Progenitor cell of endocrine pancreas (in vitro differentiated cells): ENCODE data around the gene ASPRV1. TPM values are rescaled to one million over a fixed set of nuclear protein-coding genes. Genes with fewer than 3 reads are reported as not detected.

Experiments
- total RNA-seq: library from RNA; stranded (reverse); gene quantifications from 2 replicates; pipeline ENCODE4 v1.2.1, GENCODE V29; 2021

ASPRV1 gene
- total RNA-seq, 1 donor from 2014 or later = 1.1 TPM

Other genes starting within 250 kb of the ASPRV1 start
- 250 and 262 TPM in 2 replicates for gene ANXA4, start 219.5 kb downstream of the ASPRV1 start, total RNA-seq
- gene GMCL1, start 132.0 kb downstream of the ASPRV1 start, total RNA-seq = 33.1 and 39.2 TPM in 2 replicates
- 46.7 and 47.2 TPM in 2 replicates for gene SNRNP27, start 67.7 kb downstream of the ASPRV1 start, total RNA-seq
- gene MXD1, start 46.5 kb downstream of the ASPRV1 start, total RNA-seq = 9.2 and 10.8 TPM in 2 replicates
- 295 and 305 TPM in 2 replicates for gene PCBP1, start 125.8 kb upstream of the ASPRV1 start, total RNA-seq
- 21.0 and 28.0 TPM in 2 replicates for gene C2orf42, start 229.4 kb upstream of the ASPRV1 start, total RNA-seq